Measurements from ENCODE around the gene SMIM45.

The SMIM45 gene

GRCh38 chr22:41911001-41911611 is 40.8 kb upstream of the SMIM45 start:
- H3K4me1 ChIP-seq = peaks cover 13 to 16% of the 10 kb centered on the region in 2 donors
- no peak for TF ChIP-seq CTCF (IDR thresholded peaks at IDR 0.05)
- no peak overlapping the region for H3K27ac ChIP-seq
- H3K36me3 ChIP-seq = peaks cover 0 to 11% of the 10 kb centered on the region in 2 donors
- H3K4me3 ChIP-seq = peak overlapping the region in 1 of 2 donors; percentile 55
- intact Hi-C loops (cut with DNase I) = no loop called here
- no peaks in the 10 kb centered on the region for H3K9me3 ChIP-seq
- DNase-seq (ENCODE audit: low spot score in 2 of 2) = no peak
- H3K27me3 ChIP-seq = peaks cover 40% of the 10 kb centered on the region

- peaks cover 13 to 16% of the 10 kb centered on the region in 2 donors for H3K4me1 ChIP-seq
- no peak for DNase-seq (ENCODE audit: low spot score in 2 of 2)
- no peaks in the 10 kb centered on the region for H3K9me3 ChIP-seq
- intact Hi-C loops (cut with DNase I) = no loop called here
- no peak overlapping the region for H3K27ac ChIP-seq
- H3K4me3 ChIP-seq = no peak overlapping the region
- no peak for TF ChIP-seq CTCF (IDR thresholded peaks at IDR 0.05)
- H3K36me3 ChIP-seq = no peaks in the 10 kb centered on the region
- H3K27me3 ChIP-seq = peaks cover 40% of the 10 kb centered on the region
Observed at GRCh38 chr22:41912338-41913039, 39.5 kb upstream of the SMIM45 start.

GRCh38 chr22:41913040-41913719 is 38.8 kb upstream of the SMIM45 start:
- H3K9me3 ChIP-seq = no peaks in the 10 kb centered on the region
- TF ChIP-seq CTCF (IDR thresholded peaks at IDR 0.05) = no peak
- no peaks in the 10 kb centered on the region for H3K36me3 ChIP-seq
- H3K27me3 ChIP-seq = peaks cover 40% of the 10 kb centered on the region
- H3K27ac ChIP-seq = no peak overlapping the region
- no peak for DNase-seq (ENCODE audit: low spot score in 2 of 2)
- peaks cover 13 to 16% of the 10 kb centered on the region in 2 donors for H3K4me1 ChIP-seq
- H3K4me3 ChIP-seq = no peak overlapping the region
- intact Hi-C loops (cut with DNase I) = no loop called here

- no peak for TF ChIP-seq CTCF (IDR thresholded peaks at IDR 0.05)
- Histone ChIP-seq H3K36me3 (no peaks in the 10 kb centered on the region), H3K4me3 (peak overlapping the region in 1 of 2 donors; percentile 26), H3K27ac (no peak overlapping the region), H3K4me1 (peaks cover 13 to 16% of the 10 kb centered on the region in 2 donors), H3K9me3 (no peaks in the 10 kb centered on the region), H3K27me3 (peaks cover 40% of the 10 kb centered on the region)
- DNase-seq (ENCODE audit: low spot score in 2 of 2) = no peak
- intact Hi-C loops (cut with DNase I) = no loop called here
Observed at GRCh38 chr22:41913842-41914534, 38.0 kb upstream of the SMIM45 start.

- Histone ChIP-seq H3K36me3 (no peaks in the 10 kb centered on the region), H3K4me1 (peaks cover 13 to 19% of the 10 kb centered on the region in 2 donors), H3K27ac (no peak overlapping the region), H3K9me3 (no peaks in the 10 kb centered on the region), H3K4me3 (peak overlapping the region; percentile 47 to 62), H3K27me3 (peaks cover 40% of the 10 kb centered on the region)
- intact Hi-C loops (cut with DNase I) = no loop called here
- TF ChIP-seq CTCF (IDR thresholded peaks at IDR 0.05) = no peak
- no peak for DNase-seq (ENCODE audit: low spot score in 2 of 2)
Observed at GRCh38 chr22:41914611-41915034, 37.3 kb upstream of the SMIM45 start.

All from ascending aorta (tissue), 2 donors.